Measurements from ENCODE around the gene MYB.
A peak's percentile ranks its signal among the peaks of the same experiment; 100 is the strongest.
"Not testable (repeated sequence)": the region's sequence is repeated elsewhere in the genome, so short reads cannot be mapped to it uniquely, and the experiment has no call there.

MYB gene

GRCh38 chr6:135164387-135164786 is 16.7 kb upstream of the MYB start:
- DNase-seq, result not testable (repeated sequence)

GRCh38 chr6:135165031-135165430 is 16.1 kb upstream of the MYB start:
- DNase-seq, result no peak

GRCh38 chr6:135166515-135166914 is 14.6 kb upstream of the MYB start:
- DNase-seq, result no peak

GRCh38 chr6:135167617-135168016 is 13.5 kb upstream of the MYB start:
- DNase-seq, result no peak

GRCh38 chr6:135168766-135169165 is 12.3 kb upstream of the MYB start:
- no peak for DNase-seq

GRCh38 chr6:135170238-135170637 is 10.9 kb upstream of the MYB start:
- no peak for DNase-seq

GRCh38 chr6:135170849-135171248 is 10.3 kb upstream of the MYB start:
- DNase-seq, result no peak

- DNase-seq, result no peak
Measured at GRCh38 chr6:135173242-135173988, 7.7 kb upstream of the MYB start.

GRCh38 chr6:135173989-135174484 is 7.1 kb upstream of the MYB start:
- no peak for DNase-seq

- no peak for DNase-seq
Measured at GRCh38 chr6:135176058-135176457, 5.0 kb upstream of the MYB start.

- peak in 3 of 4 experiments; percentile 21 to 67 (median 58) for DNase-seq
Measured at GRCh38 chr6:135176464-135176863, 4.6 kb upstream of the MYB start.

GRCh38 chr6:135179372-135179771 is 1.7 kb upstream of the MYB start:
- no peak for DNase-seq

- DNase-seq, result no peak
Measured at GRCh38 chr6:135179920-135180541, 1.1 kb upstream of the MYB start.

GRCh38 chr6:135181333-135182070 is 394 bp downstream of the MYB start:
- peak in 1 of 4 experiments; percentile 6 for DNase-seq

- DNase-seq, result peak in 3 of 4 experiments; percentile 40 to 64 (median 58)
Measured at GRCh38 chr6:135182071-135183001, 1.2 kb downstream of the MYB start.

- peak in 2 of 4 experiments; percentile 24 to 36 for DNase-seq
Measured at GRCh38 chr6:135183002-135183531, 2.0 kb downstream of the MYB start.

GRCh38 chr6:135183532-135184440 is 2.7 kb downstream of the MYB start:
- peak; percentile 41 to 71 (median 58) for DNase-seq

- DNase-seq, result no peak
Measured at GRCh38 chr6:135185483-135185882, 4.4 kb downstream of the MYB start.

- no peak for DNase-seq
Measured at GRCh38 chr6:135186255-135186654, 5.1 kb downstream of the MYB start.

- no peak for DNase-seq
Measured at GRCh38 chr6:135187372-135187771, 6.3 kb downstream of the MYB start.

GRCh38 chr6:135188718-135189117 is 7.6 kb downstream of the MYB start:
- DNase-seq, result no peak
